ENCODE measurements around the gene WIPF2.
"Not testable (repeated sequence)": the region's sequence is repeated elsewhere in the genome, so short reads cannot be mapped to it uniquely, and the experiment has no call there.

Gene WIPF2

DNA sequence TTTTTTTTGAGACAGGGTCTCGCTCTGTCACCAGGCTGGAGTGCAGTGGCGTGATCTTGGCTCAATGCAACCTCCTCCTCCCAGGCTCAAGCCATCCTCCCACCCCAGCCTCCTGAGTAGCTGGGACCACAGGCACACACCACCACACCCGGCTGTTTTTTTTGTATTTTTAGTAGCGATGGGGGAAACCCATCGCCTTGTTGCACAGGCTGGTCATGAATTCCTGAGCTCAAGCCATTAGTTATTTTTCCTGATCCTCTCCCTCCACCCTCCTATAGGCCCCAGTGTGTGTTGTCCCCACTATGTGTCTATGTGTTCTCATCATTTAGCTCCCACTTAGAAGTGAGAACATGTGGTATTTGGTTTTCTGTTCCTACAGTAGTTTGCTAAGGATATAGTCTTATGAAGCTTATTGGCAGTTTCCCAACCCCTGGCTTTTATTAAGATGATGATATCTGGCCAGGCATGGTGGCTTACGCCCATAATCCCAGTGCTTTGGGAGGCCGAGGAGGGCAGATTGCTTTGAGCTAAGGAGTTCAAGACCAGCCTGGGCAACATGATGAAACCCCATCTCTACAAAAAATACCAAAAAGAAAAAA is 80.2 kb downstream of the WIPF2 start:
- not testable (repeated sequence) for DNase-seq

DNA sequence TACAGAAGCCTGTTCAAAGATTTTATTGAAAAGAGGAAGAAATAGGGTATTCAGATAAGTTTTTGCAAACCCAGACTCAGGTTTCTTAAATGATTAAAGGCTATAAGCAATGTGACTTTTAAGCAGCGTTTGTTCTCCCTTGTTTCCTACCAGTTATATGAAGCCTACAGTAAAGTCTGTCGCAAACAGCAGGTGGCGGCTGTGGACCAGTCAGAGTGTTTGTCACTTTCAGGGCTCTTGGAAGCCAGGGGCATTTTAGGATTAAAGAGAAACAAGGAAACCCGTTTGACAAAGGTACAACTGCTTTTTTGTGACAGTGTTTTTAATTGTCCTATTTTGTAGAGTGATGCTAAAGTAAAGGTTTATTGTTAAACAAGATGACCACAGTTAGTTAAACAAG is 82.2 kb downstream of the WIPF2 start:
- no peak for DNase-seq

DNA sequence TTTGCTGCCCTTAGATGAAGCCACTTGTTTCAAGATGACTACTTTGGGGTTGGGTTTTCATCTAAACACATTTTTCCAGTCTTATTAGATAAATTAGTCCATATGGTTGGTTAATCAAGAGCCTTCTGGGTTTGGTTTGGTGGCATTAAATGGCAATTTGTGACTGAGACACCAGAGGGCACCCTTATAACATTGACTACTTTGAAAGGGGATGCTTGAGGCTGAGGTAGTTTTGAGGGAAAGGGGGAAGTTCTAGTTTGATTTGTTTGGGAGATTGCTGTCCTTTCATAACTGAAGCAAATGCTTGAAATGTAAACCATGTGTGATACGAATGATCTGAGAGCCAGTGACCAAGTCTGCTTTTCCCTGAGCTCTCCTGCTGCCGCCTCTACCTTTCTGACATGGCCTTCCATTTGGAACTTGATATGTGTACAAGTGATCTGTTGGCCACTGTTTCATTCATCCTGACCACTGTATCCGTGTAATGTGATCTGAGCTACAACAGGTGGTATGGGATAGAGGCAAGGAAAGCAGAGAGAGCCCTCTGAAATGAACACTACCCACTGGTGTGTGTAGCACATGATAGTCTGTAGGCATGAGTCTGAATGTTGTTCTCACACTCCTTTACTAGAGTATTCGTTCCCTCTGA is 84.0 kb downstream of the WIPF2 start:
- peak; percentile 81 for DNase-seq

DNA sequence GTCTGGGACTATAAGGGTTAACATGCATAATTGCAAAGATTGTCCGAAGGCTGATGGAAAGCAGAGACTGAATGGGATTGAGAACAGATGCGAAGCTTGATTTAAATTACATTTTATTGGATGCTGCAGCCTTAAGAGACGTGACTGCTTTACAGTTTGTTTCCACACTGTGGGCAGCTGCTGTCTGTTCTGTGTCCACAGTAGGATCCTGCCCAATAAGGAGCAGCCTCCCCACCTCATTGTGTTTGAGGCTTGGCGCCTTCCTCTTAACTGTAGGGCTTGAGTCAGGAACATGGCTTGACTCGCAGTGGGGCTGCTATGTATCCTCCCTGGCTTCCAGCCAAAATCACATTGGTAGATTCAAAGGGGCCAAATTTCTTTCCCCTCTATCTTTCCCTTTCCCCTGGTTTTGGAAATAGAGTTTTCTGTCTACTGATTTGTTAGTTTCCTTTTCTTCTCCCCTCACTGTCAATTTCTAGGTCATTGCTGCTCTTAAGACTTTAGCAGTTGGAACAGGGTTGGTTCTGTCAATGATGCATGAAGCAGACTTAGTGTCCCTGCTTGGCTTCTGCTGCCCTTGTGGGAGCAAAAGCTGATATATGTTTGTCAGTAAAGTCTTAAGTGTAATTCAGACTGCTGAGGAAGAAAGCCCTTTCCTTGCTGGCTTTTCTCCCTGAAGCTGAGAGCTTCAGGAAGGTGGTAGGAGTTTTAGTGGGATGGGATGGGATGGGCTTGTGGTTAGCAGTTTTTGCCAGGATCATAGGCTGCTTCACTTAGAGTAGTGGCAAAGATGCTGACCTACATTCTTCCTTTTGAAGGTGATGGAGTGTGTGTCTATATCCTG is 84.8 kb downstream of the WIPF2 start:
- DNase-seq: peak; percentile 85

- not testable (repeated sequence) for DNase-seq
Observed at GRCh38 chr17:40304552-40304863, 85.4 kb downstream of the WIPF2 start.

- DNase-seq: not testable (repeated sequence)
Observed at GRCh38 chr17:40304866-40305265, 85.8 kb downstream of the WIPF2 start.

- DNase-seq: no peak
Observed at GRCh38 chr17:40306395-40306794, 87.3 kb downstream of the WIPF2 start.

GRCh38 chr17:40307001-40307730 is 88.1 kb downstream of the WIPF2 start:
- DNase-seq: no peak

- DNase-seq: no peak
Observed at GRCh38 chr17:40307740-40308239, 88.7 kb downstream of the WIPF2 start.

GRCh38 chr17:40309031-40309948 is 90.2 kb downstream of the WIPF2 start, which contains the start of gene RARA:
RARA (plus strand) TSS chr17:40309180; CDS start chr17:40331219, 22,039 bp downstream.
- DNase-seq: no peak

- no peak for DNase-seq
Observed at GRCh38 chr17:40309949-40310510, 90.9 kb downstream of the WIPF2 start.

GRCh38 chr17:40310882-40311391 is 91.8 kb downstream of the WIPF2 start:
- DNase-seq: no peak

- peak; percentile 24 for DNase-seq
Observed at GRCh38 chr17:40311575-40311974, 92.5 kb downstream of the WIPF2 start.

GRCh38 chr17:40312131-40312731 is 93.1 kb downstream of the WIPF2 start:
- DNase-seq: no peak

- no peak for DNase-seq
Observed at GRCh38 chr17:40312893-40313667, 94.0 kb downstream of the WIPF2 start.

GRCh38 chr17:40313668-40314583 is 94.8 kb downstream of the WIPF2 start:
- peak; percentile 41 for DNase-seq

GRCh38 chr17:40314584-40314956 is 95.5 kb downstream of the WIPF2 start:
- peak; percentile 96 for DNase-seq

DNA sequence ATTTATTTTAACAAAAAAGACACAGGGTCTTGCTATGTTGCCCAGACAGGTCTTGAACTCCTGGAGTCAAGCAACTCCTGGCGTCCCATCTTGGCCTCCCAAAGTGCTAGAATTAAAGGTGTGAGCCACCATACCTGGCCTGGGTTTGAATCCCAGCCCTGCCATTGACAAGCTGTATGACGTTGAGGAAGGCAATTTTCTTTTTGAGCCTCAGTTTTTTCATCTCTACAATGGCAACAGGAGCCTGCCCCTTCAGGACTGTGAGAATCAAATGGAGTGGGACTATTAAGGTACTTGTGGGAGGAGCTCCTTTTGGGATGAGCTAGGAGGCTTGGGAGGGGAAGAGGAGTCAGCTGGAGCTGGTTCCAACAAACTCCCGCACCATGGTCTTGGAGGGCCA is 96.1 kb downstream of the WIPF2 start:
- no peak for DNase-seq
